Right lobe of liver (tissue), 6 donors: ENCODE data around the gene GALNT2. TPM values are rescaled to one million over a fixed set of nuclear protein-coding genes. Genes with fewer than 3 reads are reported as not detected.

Source experiments
- ATAC-seq, 4 donors: fragments of 200-7000 bp; cut with Tn5 transposase; one replicate each; pipeline ENCODE4 v1.9.1; 2020; ENCODE audit warnings: mild to moderate bottlenecking in 4 of 4, moderate library complexity in 4 of 4
- DNase-seq, 3 donors: peaks; one replicate each; pipeline ENCODE4 v3.0.0-alpha.2; 2020
- H3K27ac ChIP-seq, 3 donors: fragments of 200-600 bp; one replicate each; pipeline ENCODE4 v1.8.0; 2022
- H3K27me3 ChIP-seq, 2 donors: fragments of 200-600 bp; one replicate each; pipeline ENCODE4 v1.8.0; 2022
- H3K36me3 ChIP-seq, 4 donors: fragments of 200-600 bp; sonication (generic) in 1 of 4; one replicate each; pipeline versions ENCODE4 v1.5.1 to v1.8.0; 2017 to 2022; ENCODE audit warnings: control low read depth in 1 of 4
- H3K4me1 ChIP-seq, 4 donors: fragments of 200-600 bp; sonication (generic) in 1 of 4; one replicate each; pipeline versions ENCODE4 v1.5.1 to v1.8.0; 2017 to 2022; ENCODE audit warnings: control low read depth in 1 of 4
- H3K4me3 ChIP-seq, 3 donors: fragments of 200-600 bp; one replicate each; pipeline ENCODE4 v1.8.0; 2022
- H3K9me3 ChIP-seq, 4 donors: fragments of 200-600 bp; sonication (generic) in 1 of 4; one replicate each; pipeline versions ENCODE4 v1.5.1 to v1.8.0; 2017 to 2022; ENCODE audit warnings: control low read depth in 1 of 4
- CTCF ChIP-seq, 4 donors: fragments of 200-600 bp in 3 of 4; fragments of 450-650 bp in 1 of 4; IDR thresholded peaks; one replicate each; pipeline versions ENCODE4 v1.5.1 to v1.8.0; 2016 to 2022; ENCODE audit warnings: antibody characterized with exemption in 4 of 4, mild to moderate bottlenecking in 2 of 4
- POLR2A ChIP-seq: fragments of 450-650 bp; IDR thresholded peaks from one replicate; pipeline ENCODE4 v1.6.1; 2017; ENCODE audit warnings: antibody characterized with exemption, mild to moderate bottlenecking
- WGBS: methylation state at CpG from one replicate; pipeline ENCODE4 v1.1.6; 2018; ENCODE audit warnings: low coverage, low lambda C conversion rate; ENCODE audit not compliant: insufficient coverage; ENCODE audit errors: missing lambda C conversion rate; 5-methylcytosine and 5-hydroxymethylcytosine counted together
- intact Hi-C, 2 donors: fragments of 100-400 bp; cut with DNase I; formaldehyde crosslinking; loops; one replicate each; pipeline versions ENCODE4 v1.11.2 to v1.14.1; 2022
- total RNA-seq, 6 experiments: library from RNA; depleted of rRNA in 2 of 6; stranded (reverse); fragments of >200 nt in 2 of 6; fragmentation: NEBNext Ultra II Directional in 3 of 6; extraction: Animal tissue kit (Norgen Biotek cat#: 25700) in 3 of 6; gene quantifications; one replicate each; pipeline versions ENCODE4 v1.1.0 to v1.2.4, GENCODE V29; 2016 to 2023
- donor health status: DM: no; HTN: yes; CAD: no.
- donor health status: DM: no; HTN: no; CAD: no.
- donor health status: DM: no; HTN: no; CAD: no.
- donor health status: DM: no; HTN: yes; CAD: no.
- donor health status: DM: no; HTN: yes; CAD: no.

Gene GALNT2
- total RNA-seq, 6 experiments from 2014 or later, result 58.0 to 152 (median 131) TPM

- DNase-seq, result peak in 1 of 3 donors; percentile 78
- TF ChIP-seq POLR2A (no peak), CTCF (IDR thresholded peaks at IDR 0.05) (no peak)
- 91% methylated on average over 10 of the region's 18 CpGs for WGBS
- Histone ChIP-seq H3K9me3 (no peaks in the 10 kb centered on the region), H3K4me3 (no peak overlapping the region), H3K36me3 (no peaks in the 10 kb centered on the region), H3K27ac (no peak overlapping the region), H3K27me3 (no peaks in the 10 kb centered on the region), H3K4me1 (peaks cover 0 to 18% (median 6%) of the 10 kb centered on the region in 4 donors)
- intact Hi-C loops, result no loop called here
- ATAC-seq, result peak in 3 of 4 donors; percentile 7 to 46 (median 39)
Measured at GRCh38 chr1:230321741-230322420, 254.8 kb downstream of the GALNT2 start.

GRCh38 chr1:230322421-230322756 lies 255.4 kb downstream of the GALNT2 start:
- Histone ChIP-seq H3K27ac (no peak overlapping the region), H3K36me3 (no peaks in the 10 kb centered on the region), H3K4me1 (peaks cover 0 to 18% (median 9%) of the 10 kb centered on the region in 4 donors), H3K27me3 (no peaks in the 10 kb centered on the region), H3K9me3 (no peaks in the 10 kb centered on the region), H3K4me3 (no peak overlapping the region)
- DNase-seq (no peak), ATAC-seq (no peak)
- TF ChIP-seq CTCF (IDR thresholded peaks at IDR 0.05) (no peak), POLR2A (no peak)
- WGBS, result 96% methylated on average over 6 of the region's 15 CpGs
- intact Hi-C loops, result no loop called here

- ATAC-seq, result no peak
- TF ChIP-seq POLR2A, result no peak
- TF ChIP-seq CTCF (IDR thresholded peaks at IDR 0.05), result no peak
- intact Hi-C loops, result no loop called here
Measured at GRCh38 chr1:230322967-230323547, 256.0 kb downstream of the GALNT2 start.

GRCh38 chr1:230323686-230324085 lies 256.6 kb downstream of the GALNT2 start:
- Histone ChIP-seq H3K36me3 (no peaks in the 10 kb centered on the region), H3K4me3 (no peak overlapping the region), H3K27me3 (no peaks in the 10 kb centered on the region), H3K27ac (no peak overlapping the region), H3K9me3 (no peaks in the 10 kb centered on the region), H3K4me1 (peaks cover 0 to 18% (median 4%) of the 10 kb centered on the region in 4 donors)
- ATAC-seq (no peak), DNase-seq (no peak)
- TF ChIP-seq POLR2A (no peak), CTCF (IDR thresholded peaks at IDR 0.05) (no peak)
- WGBS, result 80% methylated on average over 2 of the region's 9 CpGs
- intact Hi-C loops, result no loop called here

More at GRCh38 chr1:230322967-230323547, 256.0 kb downstream of the GALNT2 start:
- 87% methylated on average over 12 of the region's 23 CpGs for WGBS
- Histone ChIP-seq H3K9me3 (no peaks in the 10 kb centered on the region), H3K4me3 (no peak overlapping the region), H3K27me3 (no peaks in the 10 kb centered on the region), H3K4me1 (peaks cover 0 to 22% (median 8%) of the 10 kb centered on the region in 4 donors), H3K27ac (no peak overlapping the region), H3K36me3 (no peaks in the 10 kb centered on the region)
- DNase-seq, result no peak
